ENCODE measurements around the gene LINGO1. TPM values are rescaled to one million over a fixed set of nuclear protein-coding genes. Genes with fewer than 3 reads are reported as not detected.

LINGO1 gene
- total RNA-seq (1 to 10 TPM in 1 of 2 donors, under 1 TPM in 1; 0.50 to 1.6 TPM), polyA plus RNA-seq (under 1 TPM in 1 of 2 donors, not detected in 1; 0.75 TPM)

- peaks cover 0 to 4% (median 0%) of the 10 kb centered on the region in 4 donors for H3K9me3 ChIP-seq (ENCODE audit: control insufficient read depth in 4 of 4, low read length in 3 of 4)
- TF ChIP-seq ZBTB33 (IDR thresholded peaks at IDR 0.05) = no peak
- TF ChIP-seq YY1 (IDR thresholded peaks at IDR 0.05) = no peak
- peak within 1 kb of the TSS in 2 of 3 donors; percentile 51 to 57 for H3K4me3 ChIP-seq (ENCODE audit: low read depth in 1 of 3, low read length in 3 of 3)
- WGBS = under 1% methylated on average over 88 of the region's 88 CpGs
- peaks cover 0 to 3% (median 0%) of the 10 kb centered on the region in 4 donors for H3K27me3 ChIP-seq (ENCODE audit: control insufficient read depth in 4 of 4, insufficient read depth in 4 of 4, low read length in 3 of 4)
- peaks cover 7 to 19% (median 11%) of the 10 kb centered on the region in 4 donors for H3K4me1 ChIP-seq (ENCODE audit: control insufficient read depth in 4 of 4, insufficient read depth in 4 of 4, low read length in 3 of 4)
- no peak within 1 kb of the TSS for H3K27ac ChIP-seq (ENCODE audit: low read depth in 1 of 2, low read length in 2 of 2)
- H3K9ac ChIP-seq (ENCODE audit: low read depth in 1 of 2, low read length in 2 of 2) = peak within 1 kb of the TSS in 1 of 2 donors; percentile 20
- no peak for DNase-seq (ENCODE audit: low spot score)
- no peaks in the 10 kb centered on the region for H3K36me3 ChIP-seq (ENCODE audit: control insufficient read depth in 4 of 4, insufficient read depth in 3 of 4, low read depth in 1 of 4, low read length in 3 of 4)
These were observed at the start of gene LINGO1 for GRCh38 chr15:77632534-77633133. Gene LINGO1 (minus strand): TSS chr15:77632912. CDS start chr15:77632315, 597 bp downstream.

GRCh38 chr15:77681362-77681761 is 48.6 kb upstream of the LINGO1 start:
- H3K9me3 ChIP-seq (ENCODE audit: control insufficient read depth in 4 of 4, low read length in 3 of 4) = peaks cover 0 to 2% (median 0%) of the 10 kb centered on the region in 4 donors
- peaks cover 0 to 7% (median 0%) of the 10 kb centered on the region in 4 donors for H3K27me3 ChIP-seq (ENCODE audit: control insufficient read depth in 4 of 4, insufficient read depth in 4 of 4, low read length in 3 of 4)
- H3K4me3 ChIP-seq (ENCODE audit: low read depth in 1 of 3, low read length in 3 of 3) = no peak overlapping the region
- no peak overlapping the region for H3K9ac ChIP-seq (ENCODE audit: low read depth in 1 of 2, low read length in 2 of 2)
- no peak for DNase-seq (ENCODE audit: low spot score)
- H3K27ac ChIP-seq (ENCODE audit: low read depth in 1 of 2, low read length in 2 of 2) = no peak overlapping the region
- 38% methylated on average over 2 of the region's 2 CpGs for WGBS
- no peaks in the 10 kb centered on the region for H3K4me1 ChIP-seq (ENCODE audit: control insufficient read depth in 4 of 4, insufficient read depth in 4 of 4, low read length in 3 of 4)
- TF ChIP-seq NR2F2 (IDR thresholded peaks at IDR 0.05) = no peak
- no peak for TF ChIP-seq ATF3 (IDR thresholded peaks at IDR 0.05)
- TF ChIP-seq TAF1 (conservative IDR thresholded peaks at IDR 0.05) = no peak
- no peak for TF ChIP-seq JUND (IDR thresholded peaks at IDR 0.05)
- no peaks in the 10 kb centered on the region for H3K36me3 ChIP-seq (ENCODE audit: control insufficient read depth in 4 of 4, insufficient read depth in 3 of 4, low read depth in 1 of 4, low read length in 3 of 4)

- Histone ChIP-seq H3K27me3 (ENCODE audit: control insufficient read depth in 4 of 4, insufficient read depth in 4 of 4, low read length in 3 of 4) (peaks cover 0 to 10% (median 0%) of the 10 kb centered on the region in 4 donors), H3K27ac (ENCODE audit: low read depth in 1 of 2, low read length in 2 of 2) (no peak overlapping the region), H3K9me3 (ENCODE audit: control insufficient read depth in 4 of 4, low read length in 3 of 4) (peaks cover 0 to 2% (median 0%) of the 10 kb centered on the region in 4 donors), H3K9ac (ENCODE audit: low read depth in 1 of 2, low read length in 2 of 2) (no peak overlapping the region), H3K4me3 (ENCODE audit: low read depth in 1 of 3, low read length in 3 of 3) (no peak overlapping the region), H3K4me1 (ENCODE audit: control insufficient read depth in 4 of 4, insufficient read depth in 4 of 4, low read length in 3 of 4) (no peaks in the 10 kb centered on the region), H3K36me3 (ENCODE audit: control insufficient read depth in 4 of 4, insufficient read depth in 3 of 4, low read depth in 1 of 4, low read length in 3 of 4) (no peaks in the 10 kb centered on the region)
- WGBS = 80% methylated on average over 18 of the region's 18 CpGs
- TF ChIP-seq YY1 (IDR thresholded peaks at IDR 0.05) (no peak), RXRA (IDR thresholded peaks at IDR 0.05) (no peak), GABPA (IDR thresholded peaks at IDR 0.05 in 1 of 2, conservative IDR thresholded peaks at IDR 0.05 in 1 of 2) (no peak)
- DNase-seq (ENCODE audit: low spot score) = no peak
These were observed 44.1 kb upstream of the LINGO1 start for GRCh38 chr15:77676569-77677375.

All from liver (tissue), 9 donors.